Measurements from ENCODE around the gene JMJD8. TPM values are rescaled to one million over a fixed set of nuclear protein-coding genes. Genes with fewer than 3 reads are reported as not detected.
A peak's percentile ranks its signal among the peaks of the same experiment; 100 is the strongest.

The JMJD8 gene
- total and polyA plus RNA-seq, 10 of the 15 experiments (the other 5 are each of a cell fraction or from before 2014, with no cell fraction given) = 1.00 to 50.4 (median 30.7) TPM

GRCh38 chr16:636206-637080 lies 47.7 kb downstream of the JMJD8 start, which contains the start of gene METTL26 (continued):
- TF ChIP-seq DPF2 (IDR thresholded peaks at IDR 0.05) (peak; percentile 69), ZBTB11 (CRISPR knock-in tag; IDR thresholded peaks at IDR 0.05) (no peak), SMARCA5 (IDR thresholded peaks at IDR 0.05) (peak; percentile 91), CREB1 (IDR thresholded peaks at IDR 0.05; ENCODE audit: low read depth) (peak; percentile 76), ASH2L (IDR thresholded peaks at IDR 0.05; ENCODE audit: borderline replicate concordance, low read depth) (peak; percentile 81; the same call in 1 of the 2 replicates), TCF7 (IDR thresholded peaks at IDR 0.05; ENCODE audit: borderline replicate concordance) (no peak; the same call in 1 of the 2 replicates)
- TF ChIP-seq, protein P1, sequence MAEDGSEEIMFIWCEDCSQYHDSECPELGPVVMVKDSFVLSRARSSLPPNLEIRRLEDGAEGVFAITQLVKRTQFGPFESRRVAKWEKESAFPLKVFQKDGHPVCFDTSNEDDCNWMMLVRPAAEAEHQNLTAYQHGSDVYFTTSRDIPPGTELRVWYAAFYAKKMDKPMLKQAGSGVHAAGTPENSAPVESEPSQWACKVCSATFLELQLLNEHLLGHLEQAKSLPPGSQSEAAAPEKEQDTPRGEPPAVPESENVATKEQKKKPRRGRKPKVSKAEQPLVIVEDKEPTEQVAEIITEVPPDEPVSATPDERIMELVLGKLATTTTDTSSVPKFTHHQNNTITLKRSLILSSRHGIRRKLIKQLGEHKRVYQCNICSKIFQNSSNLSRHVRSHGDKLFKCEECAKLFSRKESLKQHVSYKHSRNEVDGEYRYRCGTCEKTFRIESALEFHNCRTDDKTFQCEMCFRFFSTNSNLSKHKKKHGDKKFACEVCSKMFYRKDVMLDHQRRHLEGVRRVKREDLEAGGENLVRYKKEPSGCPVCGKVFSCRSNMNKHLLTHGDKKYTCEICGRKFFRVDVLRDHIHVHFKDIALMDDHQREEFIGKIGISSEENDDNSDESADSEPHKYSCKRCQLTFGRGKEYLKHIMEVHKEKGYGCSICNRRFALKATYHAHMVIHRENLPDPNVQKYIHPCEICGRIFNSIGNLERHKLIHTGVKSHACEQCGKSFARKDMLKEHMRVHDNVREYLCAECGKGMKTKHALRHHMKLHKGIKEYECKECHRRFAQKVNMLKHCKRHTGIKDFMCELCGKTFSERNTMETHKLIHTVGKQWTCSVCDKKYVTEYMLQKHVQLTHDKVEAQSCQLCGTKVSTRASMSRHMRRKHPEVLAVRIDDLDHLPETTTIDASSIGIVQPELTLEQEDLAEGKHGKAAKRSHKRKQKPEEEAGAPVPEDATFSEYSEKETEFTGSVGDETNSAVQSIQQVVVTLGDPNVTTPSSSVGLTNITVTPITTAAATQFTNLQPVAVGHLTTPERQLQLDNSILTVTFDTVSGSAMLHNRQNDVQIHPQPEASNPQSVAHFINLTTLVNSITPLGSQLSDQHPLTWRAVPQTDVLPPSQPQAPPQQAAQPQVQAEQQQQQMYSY (CRISPR knock-in tag; IDR thresholded peaks at IDR 0.05) = no peak
- TF ChIP-seq, protein P2, sequence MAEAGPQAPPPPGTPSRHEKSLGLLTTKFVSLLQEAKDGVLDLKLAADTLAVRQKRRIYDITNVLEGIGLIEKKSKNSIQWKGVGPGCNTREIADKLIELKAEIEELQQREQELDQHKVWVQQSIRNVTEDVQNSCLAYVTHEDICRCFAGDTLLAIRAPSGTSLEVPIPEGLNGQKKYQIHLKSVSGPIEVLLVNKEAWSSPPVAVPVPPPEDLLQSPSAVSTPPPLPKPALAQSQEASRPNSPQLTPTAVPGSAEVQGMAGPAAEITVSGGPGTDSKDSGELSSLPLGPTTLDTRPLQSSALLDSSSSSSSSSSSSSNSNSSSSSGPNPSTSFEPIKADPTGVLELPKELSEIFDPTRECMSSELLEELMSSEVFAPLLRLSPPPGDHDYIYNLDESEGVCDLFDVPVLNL (IDR thresholded peaks at IDR 0.05; ENCODE audit: low read depth, low read length) = no peak
- TF ChIP-seq, protein P3, sequence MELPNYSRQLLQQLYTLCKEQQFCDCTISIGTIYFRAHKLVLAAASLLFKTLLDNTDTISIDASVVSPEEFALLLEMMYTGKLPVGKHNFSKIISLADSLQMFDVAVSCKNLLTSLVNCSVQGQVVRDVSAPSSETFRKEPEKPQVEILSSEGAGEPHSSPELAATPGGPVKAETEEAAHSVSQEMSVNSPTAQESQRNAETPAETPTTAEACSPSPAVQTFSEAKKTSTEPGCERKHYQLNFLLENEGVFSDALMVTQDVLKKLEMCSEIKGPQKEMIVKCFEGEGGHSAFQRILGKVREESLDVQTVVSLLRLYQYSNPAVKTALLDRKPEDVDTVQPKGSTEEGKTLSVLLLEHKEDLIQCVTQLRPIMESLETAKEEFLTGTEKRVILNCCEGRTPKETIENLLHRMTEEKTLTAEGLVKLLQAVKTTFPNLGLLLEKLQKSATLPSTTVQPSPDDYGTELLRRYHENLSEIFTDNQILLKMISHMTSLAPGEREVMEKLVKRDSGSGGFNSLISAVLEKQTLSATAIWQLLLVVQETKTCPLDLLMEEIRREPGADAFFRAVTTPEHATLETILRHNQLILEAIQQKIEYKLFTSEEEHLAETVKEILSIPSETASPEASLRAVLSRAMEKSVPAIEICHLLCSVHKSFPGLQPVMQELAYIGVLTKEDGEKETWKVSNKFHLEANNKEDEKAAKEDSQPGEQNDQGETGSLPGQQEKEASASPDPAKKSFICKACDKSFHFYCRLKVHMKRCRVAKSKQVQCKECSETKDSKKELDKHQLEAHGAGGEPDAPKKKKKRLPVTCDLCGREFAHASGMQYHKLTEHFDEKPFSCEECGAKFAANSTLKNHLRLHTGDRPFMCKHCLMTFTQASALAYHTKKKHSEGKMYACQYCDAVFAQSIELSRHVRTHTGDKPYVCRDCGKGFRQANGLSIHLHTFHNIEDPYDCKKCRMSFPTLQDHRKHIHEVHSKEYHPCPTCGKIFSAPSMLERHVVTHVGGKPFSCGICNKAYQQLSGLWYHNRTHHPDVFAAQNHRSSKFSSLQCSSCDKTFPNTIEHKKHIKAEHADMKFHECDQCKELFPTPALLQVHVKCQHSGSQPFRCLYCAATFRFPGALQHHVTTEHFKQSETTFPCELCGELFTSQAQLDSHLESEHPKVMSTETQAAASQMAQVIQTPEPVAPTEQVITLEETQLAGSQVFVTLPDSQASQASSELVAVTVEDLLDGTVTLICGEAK (IDR thresholded peaks at IDR 0.05; ENCODE audit: borderline replicate concordance) = peak; percentile 86
- TF ChIP-seq, protein P4, sequence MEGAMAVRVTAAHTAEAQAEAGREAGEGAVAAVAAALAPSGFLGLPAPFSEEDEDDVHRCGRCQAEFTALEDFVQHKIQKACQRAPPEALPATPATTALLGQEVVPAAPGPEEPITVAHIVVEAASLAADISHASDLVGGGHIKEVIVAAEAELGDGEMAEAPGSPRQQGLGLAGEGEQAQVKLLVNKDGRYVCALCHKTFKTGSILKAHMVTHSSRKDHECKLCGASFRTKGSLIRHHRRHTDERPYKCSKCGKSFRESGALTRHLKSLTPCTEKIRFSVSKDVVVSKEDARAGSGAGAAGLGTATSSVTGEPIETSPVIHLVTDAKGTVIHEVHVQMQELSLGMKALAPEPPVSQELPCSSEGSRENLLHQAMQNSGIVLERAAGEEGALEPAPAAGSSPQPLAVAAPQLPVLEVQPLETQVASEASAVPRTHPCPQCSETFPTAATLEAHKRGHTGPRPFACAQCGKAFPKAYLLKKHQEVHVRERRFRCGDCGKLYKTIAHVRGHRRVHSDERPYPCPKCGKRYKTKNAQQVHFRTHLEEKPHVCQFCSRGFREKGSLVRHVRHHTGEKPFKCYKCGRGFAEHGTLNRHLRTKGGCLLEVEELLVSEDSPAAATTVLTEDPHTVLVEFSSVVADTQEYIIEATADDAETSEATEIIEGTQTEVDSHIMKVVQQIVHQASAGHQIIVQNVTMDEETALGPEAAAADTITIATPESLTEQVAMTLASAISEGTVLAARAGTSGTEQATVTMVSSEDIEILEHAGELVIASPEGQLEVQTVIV (IDR thresholded peaks at IDR 0.05; ENCODE audit: borderline replicate concordance, partially characterized antibody) = no peak
